GM12878 (cell line): ENCODE results near the gene SHC2.

ENCODE experiments used
- CEBPB ChIP-seq, 2 experiments: fragments of 150-350 bp in 1 of 2; IDR thresholded peaks; 2 replicates each; pipeline ENCODE4 v1.6.1; 2012 to 2014; ENCODE audit warnings: low read depth in 2 of 2, low read length in 2 of 2, borderline replicate concordance in 1 of 2, inconsistent platforms in 1 of 2
- EZH2 ChIP-seq: IDR thresholded peaks from 2 replicates; pipeline ENCODE4 v1.6.1; 2012; ENCODE audit warnings: low read depth, mild to moderate bottlenecking, control low read depth, inconsistent platforms, low read length, borderline replicate concordance; ENCODE audit not compliant: control insufficient read depth
- NR2C2 ChIP-seq: IDR thresholded peaks from 2 replicates; pipeline ENCODE4 v1.6.1; 2011; ENCODE audit warnings: borderline replicate concordance, low read depth; ENCODE audit not compliant: control insufficient read depth, insufficient read length
- SRF ChIP-seq, 2 experiments: IDR thresholded peaks; 2 replicates each; pipeline ENCODE4 v1.6.1; 2011; ENCODE audit warnings: low read depth in 2 of 2, low read length in 2 of 2, mild to moderate bottlenecking in 1 of 2, moderate library complexity in 1 of 2
- STAT1 ChIP-seq: fragments of 450-650 bp; conservative IDR thresholded peaks from 2 replicates; pipeline ENCODE4 v1.6.1; 2014; ENCODE audit warnings: antibody characterized with exemption, mild to moderate bottlenecking
- ZNF687 ChIP-seq: fragments of 450-650 bp; IDR thresholded peaks from 2 replicates; pipeline ENCODE4 v1.6.1; 2017; ENCODE audit warnings: mild to moderate bottlenecking, moderate library complexity
- TF ChIP-seq, protein P1 (sequence below), 3 experiments: IDR thresholded peaks in 2 of 3; conservative IDR thresholded peaks in 1 of 3; 2 replicates each; pipeline ENCODE4 v1.5.1; 2011; ENCODE audit warnings: low read depth in 3 of 3, low read length in 3 of 3, mild to moderate bottlenecking in 3 of 3, control low read depth in 2 of 3, moderate library complexity in 2 of 3, inconsistent platforms in 1 of 3, mixed read lengths in 1 of 3; ENCODE audit not compliant: control insufficient read depth in 2 of 3, insufficient read depth in 1 of 3; ENCODE audit errors: extremely low read depth in 1 of 3

GRCh38 chr19:403221-404027 lies 57.4 kb downstream of the SHC2 start:
- TF ChIP-seq SRF (IDR thresholded peaks at IDR 0.05; ENCODE audit: low read depth in 2 of 2, low read length in 2 of 2) (no peak), CEBPB (IDR thresholded peaks at IDR 0.05; ENCODE audit: borderline replicate concordance in 1 of 2, low read depth in 2 of 2, low read length in 2 of 2) (no peak), STAT1 (no peak), ZNF687 (no peak), EZH2 (no peak), NR2C2 (no peak)
- TF ChIP-seq, protein P1, sequence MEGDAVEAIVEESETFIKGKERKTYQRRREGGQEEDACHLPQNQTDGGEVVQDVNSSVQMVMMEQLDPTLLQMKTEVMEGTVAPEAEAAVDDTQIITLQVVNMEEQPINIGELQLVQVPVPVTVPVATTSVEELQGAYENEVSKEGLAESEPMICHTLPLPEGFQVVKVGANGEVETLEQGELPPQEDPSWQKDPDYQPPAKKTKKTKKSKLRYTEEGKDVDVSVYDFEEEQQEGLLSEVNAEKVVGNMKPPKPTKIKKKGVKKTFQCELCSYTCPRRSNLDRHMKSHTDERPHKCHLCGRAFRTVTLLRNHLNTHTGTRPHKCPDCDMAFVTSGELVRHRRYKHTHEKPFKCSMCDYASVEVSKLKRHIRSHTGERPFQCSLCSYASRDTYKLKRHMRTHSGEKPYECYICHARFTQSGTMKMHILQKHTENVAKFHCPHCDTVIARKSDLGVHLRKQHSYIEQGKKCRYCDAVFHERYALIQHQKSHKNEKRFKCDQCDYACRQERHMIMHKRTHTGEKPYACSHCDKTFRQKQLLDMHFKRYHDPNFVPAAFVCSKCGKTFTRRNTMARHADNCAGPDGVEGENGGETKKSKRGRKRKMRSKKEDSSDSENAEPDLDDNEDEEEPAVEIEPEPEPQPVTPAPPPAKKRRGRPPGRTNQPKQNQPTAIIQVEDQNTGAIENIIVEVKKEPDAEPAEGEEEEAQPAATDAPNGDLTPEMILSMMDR (IDR thresholded peaks at IDR 0.05 in 2 of 3, conservative IDR thresholded peaks at IDR 0.05 in 1 of 3; ENCODE audit: control insufficient read depth in 2 of 3, extremely low read depth in 1 of 3, insufficient read depth in 1 of 3, low read depth in 3 of 3, low read length in 3 of 3), result no peak
